Measurements from ENCODE around the gene PIRT.

GRCh38 chr17:10831696-10832095, 6.2 kb downstream of the PIRT start:
- TF ChIP-seq POLR2AphosphoS5 (IDR thresholded peaks at IDR 0.05) (no peak), POLR2A (IDR thresholded peaks at IDR 0.05) (no peak), CTCF (IDR thresholded peaks at IDR 0.05) (no peak), EP300 (IDR thresholded peaks at IDR 0.05) (no peak)
